Activated CD4-positive, CD25-positive, alpha-beta regulatory T cell treated with anti-CD3 and anti-CD28 coated beads, Interleukin-2, amount 50 U/mL, for 16 hours (primary cell): ENCODE measurements around the gene CCDC9.
"Not testable (repeated sequence)": the region's sequence is repeated elsewhere in the genome, so short reads cannot be mapped to it uniquely, and the experiment has no call there.

Experiments
- DNase-seq: peaks from one replicate; pipeline ENCODE4 v3.0.0-alpha.2; 2020; ENCODE audit warnings: low read depth, low spot score

Gene CCDC9

GRCh38 chr19:47300867-47301266 is 44.5 kb downstream of the CCDC9 start:
- not testable (repeated sequence) for DNase-seq

- no peak for DNase-seq
These were observed 45.9 kb downstream of the CCDC9 start for GRCh38 chr19:47302249-47302648.

GRCh38 chr19:47303966-47304365 is 47.6 kb downstream of the CCDC9 start:
- DNase-seq: no peak

- peak; percentile 38 for DNase-seq
These were observed 49.0 kb downstream of the CCDC9 start for GRCh38 chr19:47305309-47305751.

- no peak for DNase-seq
These were observed 50.0 kb downstream of the CCDC9 start for GRCh38 chr19:47306303-47306702.

- DNase-seq: no peak
These were observed 52.7 kb downstream of the CCDC9 start for GRCh38 chr19:47309038-47309437.

- no peak for DNase-seq
These were observed 53.3 kb downstream of the CCDC9 start, which contains the start of gene C5AR1 for GRCh38 chr19:47309608-47310007. TSS of gene C5AR1 (plus strand) at chr19:47309861. CDS start at chr19:47309896, 35 bp downstream.

GRCh38 chr19:47310323-47310722 is 54.0 kb downstream of the CCDC9 start:
- no peak for DNase-seq

- DNase-seq: no peak
These were observed 54.5 kb downstream of the CCDC9 start for GRCh38 chr19:47310819-47311218.

- no peak for DNase-seq
These were observed 56.2 kb downstream of the CCDC9 start for GRCh38 chr19:47312366-47313006.

GRCh38 chr19:47313754-47314295 is 57.5 kb downstream of the CCDC9 start:
- no peak for DNase-seq

GRCh38 chr19:47315125-47315821 is 58.9 kb downstream of the CCDC9 start:
- no peak for DNase-seq

- DNase-seq: no peak
These were observed 60.2 kb downstream of the CCDC9 start for GRCh38 chr19:47316513-47316912.

GRCh38 chr19:47319923-47320871 is 63.9 kb downstream of the CCDC9 start:
- no peak for DNase-seq
